Measurements from ENCODE around the gene FBXO34.

- TF ChIP-seq POLR2A (IDR thresholded peaks at IDR 0.05; ENCODE audit: low read length) = no peak
- TF ChIP-seq GATA1 (IDR thresholded peaks at IDR 0.05; ENCODE audit: low read depth, low read length) = no peak
These were observed 53.6 kb downstream of the FBXO34 start for GRCh38 chr14:55324812-55325211.

Measured in erythroblast (primary cell).